Activated CD8-positive, alpha-beta memory T cell treated with anti-CD3 and anti-CD28 coated beads, Interleukin-2, amount 10 ng/mL, durations not matched to agents 7 days and 5 days (primary cell): ENCODE results near the gene ZNF426. TPM values are rescaled to one million over a fixed set of nuclear protein-coding genes. Genes with fewer than 3 reads are reported as not detected.
"Not testable (repeated sequence)": the region's sequence is repeated elsewhere in the genome, so short reads cannot be mapped to it uniquely, and the experiment has no call there.

Experiments used
- ATAC-seq: fragments of 150-1000 bp; cut with Tn5 transposase; one replicate; pipeline ENCODE4 v1.10.0; 2021; ENCODE audit warnings: moderate library complexity
- CTCF ChIA-PET: fragments of 350-600 bp; sonication (Branson Sonifier 250); formaldehyde crosslinking; loops from one replicate; lab custom pipeline; 2021; ENCODE audit warnings: antibody characterized with exemption; lab: Charles Lee
- DNase-seq: peaks from one replicate; pipeline ENCODE4 v3.0.0-alpha.2; 2020
- H3K27ac Mint-ChIP-seq: one replicate; pipeline ENCODE4 v1.8.0; 2021; ENCODE audit warnings: mild to moderate bottlenecking, mixed read lengths
- H3K27me3 Mint-ChIP-seq: one replicate; pipeline ENCODE4 v1.8.0; 2021; ENCODE audit warnings: mixed read lengths
- H3K36me3 Mint-ChIP-seq: one replicate; pipeline ENCODE4 v1.8.0; 2021; ENCODE audit warnings: mild to moderate bottlenecking, mixed read lengths
- H3K4me1 Mint-ChIP-seq: one replicate; pipeline ENCODE4 v1.8.0; 2021; ENCODE audit warnings: mixed read lengths
- H3K4me3 Mint-ChIP-seq: one replicate; pipeline ENCODE4 v1.8.0; 2021; ENCODE audit warnings: mild to moderate bottlenecking, moderate library complexity, mixed read lengths
- H3K9me3 Mint-ChIP-seq: one replicate; pipeline ENCODE4 v1.8.0; 2022; ENCODE audit warnings: low read depth, mixed read lengths
- total RNA-seq, 2 experiments: library from RNA; stranded (reverse); gene quantifications; one replicate each; pipeline ENCODE4 v1.2.3, GENCODE V29; 2021

ZNF426 gene
- total RNA-seq, 2 experiments from 2014 or later: 12.7 to 13.9 TPM

DNA sequence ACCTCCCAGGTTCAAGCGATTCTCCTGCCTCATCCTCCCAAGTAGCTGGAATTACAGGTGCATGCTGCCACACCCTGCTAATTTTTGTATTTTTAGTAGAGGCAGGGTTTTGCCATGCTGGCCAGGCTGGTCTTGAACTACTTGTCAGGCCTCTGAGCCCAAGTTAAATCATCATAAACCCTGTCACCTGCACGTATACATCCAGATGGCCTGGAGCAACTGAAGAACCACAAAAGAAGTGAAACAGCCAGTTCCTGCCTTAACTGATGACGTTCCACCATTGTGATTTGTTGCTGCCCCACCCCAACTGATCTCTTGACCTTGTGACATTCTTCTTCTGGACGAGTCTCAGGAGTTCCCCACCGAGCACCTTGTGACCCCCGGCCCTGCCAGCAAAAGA is 756 bp upstream of the ZNF426 start:
- DNase-seq, CTCF ChIA-PET, ATAC-seq, H3K27me3 Mint-ChIP-seq: not testable (repeated sequence)
- Mint-ChIP-seq H3K4me3 (peak overlapping the region; percentile 21), H3K36me3 (peaks cover 50% of the 10 kb centered on the region), H3K27ac (peak overlapping the region; percentile 65), H3K4me1 (peaks cover 21% of the 10 kb centered on the region), H3K9me3 (peaks cover 24% of the 10 kb centered on the region)

DNA sequence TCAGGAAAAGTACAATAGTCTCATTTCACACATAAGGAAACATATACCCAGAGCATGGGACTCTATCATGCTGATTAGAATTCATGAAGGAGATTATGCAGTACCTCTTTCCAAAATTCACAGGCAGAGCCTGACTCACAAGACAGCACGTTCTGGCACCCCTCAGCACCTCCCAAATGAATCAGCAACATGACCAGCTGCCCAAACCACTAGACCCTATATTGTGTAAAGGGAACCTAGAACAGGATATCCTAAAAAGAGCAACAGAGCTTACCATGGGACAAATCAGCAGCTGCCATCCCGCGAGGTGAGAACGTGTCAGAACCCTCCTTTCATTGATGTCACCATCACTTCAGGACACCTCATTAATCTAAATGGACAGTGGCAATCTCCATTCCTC is 2.5 kb downstream of the ZNF426 start:
- ATAC-seq (no peak), DNase-seq (no peak)
- Mint-ChIP-seq H3K36me3 (peaks cover 80% of the 10 kb centered on the region), H3K4me1 (peaks cover 21% of the 10 kb centered on the region), H3K27ac (no peak overlapping the region), H3K9me3 (peaks cover 41% of the 10 kb centered on the region), H3K4me3 (peak overlapping the region; percentile 11), H3K27me3 (no peaks in the 10 kb centered on the region)
- CTCF ChIA-PET: no interaction called here

DNA sequence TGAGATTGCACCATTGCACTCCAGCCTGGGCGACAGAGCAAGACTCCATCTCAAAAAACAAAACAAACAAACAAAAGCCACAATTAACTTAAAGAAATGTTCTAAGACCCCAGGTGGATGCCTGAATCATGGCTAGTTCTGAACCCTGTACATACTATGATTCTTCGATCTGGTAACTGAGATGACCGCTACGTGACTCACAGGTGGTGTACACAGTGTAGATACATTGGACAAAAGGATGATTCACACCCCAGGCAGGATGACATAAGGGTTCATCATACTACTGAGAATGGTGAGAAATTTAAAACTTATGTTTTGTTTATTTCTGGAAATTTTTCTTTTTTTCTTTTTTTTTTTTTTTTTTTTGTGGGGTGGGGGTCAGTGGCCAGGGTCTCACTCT is 6.5 kb downstream of the ZNF426 start:
- ATAC-seq (no peak), DNase-seq (no peak)
- H3K36me3 Mint-ChIP-seq: peaks cover 92% of the 10 kb centered on the region
- H3K4me3 Mint-ChIP-seq: no peak overlapping the region
- peaks cover 3% of the 10 kb centered on the region for H3K4me1 Mint-ChIP-seq
- CTCF ChIA-PET: no interaction called here
- no peaks in the 10 kb centered on the region for H3K27me3 Mint-ChIP-seq
- peaks cover 54% of the 10 kb centered on the region for H3K9me3 Mint-ChIP-seq
- no peak overlapping the region for H3K27ac Mint-ChIP-seq

DNA sequence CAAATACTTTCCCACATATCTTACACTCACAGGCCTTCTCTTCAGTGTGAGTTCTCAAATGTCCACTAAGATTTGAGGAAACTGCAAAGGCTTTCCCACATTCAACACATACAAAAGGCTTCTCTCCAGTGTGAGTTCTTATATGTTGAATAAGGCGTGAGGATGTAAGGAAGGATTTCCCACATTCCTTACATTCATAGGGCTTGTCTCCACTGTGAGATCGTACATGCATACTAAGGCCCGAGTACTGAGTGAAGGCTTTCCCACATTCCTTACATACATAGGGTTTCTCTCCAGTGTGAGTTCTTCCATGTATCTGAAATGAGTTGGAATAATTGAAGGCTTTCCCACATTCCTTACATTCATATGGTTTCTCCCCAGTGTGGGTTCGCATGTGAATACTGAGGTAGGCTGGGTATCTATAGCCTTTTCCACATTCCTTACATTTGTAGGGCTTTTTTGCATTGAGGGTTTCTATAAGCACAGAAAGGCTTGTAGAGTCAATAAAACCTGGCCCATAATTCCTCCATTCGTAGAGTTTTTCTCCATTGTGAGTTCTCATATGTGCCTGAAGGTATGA is 9.6 kb downstream of the ZNF426 start:
- ATAC-seq (no peak), DNase-seq (no peak)
- Mint-ChIP-seq H3K36me3 (peaks cover 85% of the 10 kb centered on the region), H3K9me3 (peaks cover 61% of the 10 kb centered on the region), H3K4me3 (no peak overlapping the region), H3K27ac (no peak overlapping the region), H3K27me3 (no peaks in the 10 kb centered on the region), H3K4me1 (no peaks in the 10 kb centered on the region)
- CTCF ChIA-PET: no interaction called here

- Mint-ChIP-seq H3K27ac (no peak overlapping the region), H3K9me3 (peaks cover 50% of the 10 kb centered on the region), H3K36me3 (peaks cover 50% of the 10 kb centered on the region), H3K4me3 (no peak overlapping the region), H3K27me3 (no peaks in the 10 kb centered on the region), H3K4me1 (no peaks in the 10 kb centered on the region)
- DNase-seq (no peak), ATAC-seq (no peak)
- CTCF ChIA-PET: no interaction called here
Measured at GRCh38 chr19:9523885-9524474, 14.5 kb downstream of the ZNF426 start.

- Mint-ChIP-seq H3K4me1 (no peaks in the 10 kb centered on the region), H3K9me3 (peaks cover 24% of the 10 kb centered on the region), H3K36me3 (peaks cover 6% of the 10 kb centered on the region), H3K27me3 (no peaks in the 10 kb centered on the region), H3K27ac (no peak overlapping the region), H3K4me3 (no peak overlapping the region)
- CTCF ChIA-PET: no interaction called here
- ATAC-seq (no peak), DNase-seq (no peak)
Measured at GRCh38 chr19:9507285-9507684, 31.2 kb downstream of the ZNF426 start.

- CTCF ChIA-PET: no interaction called here
- peaks cover 9% of the 10 kb centered on the region for H3K4me1 Mint-ChIP-seq
- no peak for DNase-seq
- no peak overlapping the region for H3K4me3 Mint-ChIP-seq
- H3K27ac Mint-ChIP-seq: no peak overlapping the region
- peaks cover 19% of the 10 kb centered on the region for H3K9me3 Mint-ChIP-seq
- H3K27me3 Mint-ChIP-seq: no peaks in the 10 kb centered on the region
- H3K36me3 Mint-ChIP-seq: peaks cover 10% of the 10 kb centered on the region
- no peak for ATAC-seq
Measured at GRCh38 chr19:9500796-9501195, 37.6 kb downstream of the ZNF426 start.

- peaks cover 9% of the 10 kb centered on the region for H3K4me1 Mint-ChIP-seq
- ATAC-seq (no peak), DNase-seq (peak; percentile 41)
- peak within 1 kb of the TSS; percentile 61 for H3K4me3 Mint-ChIP-seq
- peaks cover 10% of the 10 kb centered on the region for H3K36me3 Mint-ChIP-seq
- no peaks in the 10 kb centered on the region for H3K27me3 Mint-ChIP-seq
- peaks cover 15% of the 10 kb centered on the region for H3K9me3 Mint-ChIP-seq
- peak within 1 kb of the TSS; percentile 43 for H3K27ac Mint-ChIP-seq
- CTCF ChIA-PET: no interaction called here
Measured at GRCh38 chr19:9498183-9498902, 40.1 kb downstream of the ZNF426 start, which contains the start of gene ZNF560. Gene ZNF560 (minus strand): TSS chr19:9498616. CDS start chr19:9475313, 23,303 bp downstream.

DNA sequence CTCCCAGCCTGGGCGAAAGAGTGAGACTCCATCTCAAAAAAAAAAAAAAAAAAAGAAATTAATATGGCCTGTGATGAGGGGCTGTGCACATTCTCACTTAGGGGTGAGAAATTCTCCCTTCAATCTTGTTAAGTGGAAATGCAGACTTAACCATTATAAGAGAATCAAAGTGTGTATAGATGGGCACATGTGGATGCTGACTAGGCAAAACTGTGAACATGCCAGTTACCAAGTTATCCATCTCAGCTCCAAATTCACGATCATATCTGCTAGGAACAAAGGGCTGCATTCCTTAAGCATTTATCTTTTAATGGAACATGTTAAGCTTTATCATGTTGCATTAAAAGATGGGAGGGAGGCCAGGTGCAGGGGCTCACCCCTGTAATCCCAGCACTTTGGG is 44.3 kb downstream of the ZNF426 start:
- H3K4me3 Mint-ChIP-seq: no peak overlapping the region

GRCh38 chr19:9487016-9487415 is 51.4 kb downstream of the ZNF426 start:
- no peaks in the 10 kb centered on the region for H3K4me1 Mint-ChIP-seq
- no peak overlapping the region for H3K27ac Mint-ChIP-seq
- H3K27me3 Mint-ChIP-seq: no peaks in the 10 kb centered on the region
- ATAC-seq (no peak), DNase-seq (no peak)
- no peak overlapping the region for H3K4me3 Mint-ChIP-seq
- CTCF ChIA-PET: no interaction called here
- peaks cover 3% of the 10 kb centered on the region for H3K36me3 Mint-ChIP-seq
- peaks cover 26% of the 10 kb centered on the region for H3K9me3 Mint-ChIP-seq

More for the DNA sequence above, 44.3 kb downstream of the ZNF426 start:
- no peak for ATAC-seq
- Mint-ChIP-seq H3K9me3 (peaks cover 15% of the 10 kb centered on the region), H3K4me1 (peaks cover 9% of the 10 kb centered on the region), H3K27ac (no peak overlapping the region), H3K36me3 (peaks cover 5% of the 10 kb centered on the region), H3K27me3 (no peaks in the 10 kb centered on the region)
- no peak for DNase-seq
- CTCF ChIA-PET: no interaction called here

DNA sequence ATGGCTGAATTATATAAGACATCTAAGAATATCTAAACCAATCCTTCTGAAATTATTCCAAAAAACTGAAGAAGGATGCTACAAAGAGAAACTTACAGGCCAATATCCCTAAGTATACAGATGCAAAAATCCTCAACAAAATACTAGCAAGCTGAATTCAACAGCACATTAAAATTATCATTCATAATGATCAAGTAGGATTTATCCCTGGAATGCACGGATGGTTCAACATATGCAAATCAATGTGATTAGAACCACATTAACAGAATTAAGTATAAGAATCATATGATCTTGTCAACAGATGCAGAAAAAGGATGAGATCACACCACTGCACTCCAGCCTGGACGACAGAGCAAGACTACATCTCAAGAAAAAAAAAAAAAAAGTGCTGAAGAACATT is 53.3 kb downstream of the ZNF426 start:
- CTCF ChIA-PET: no interaction called here
- Mint-ChIP-seq H3K27me3 (no peaks in the 10 kb centered on the region), H3K27ac (no peak overlapping the region), H3K9me3 (peaks cover 27% of the 10 kb centered on the region), H3K4me3 (no peak overlapping the region), H3K36me3 (peaks cover 5% of the 10 kb centered on the region), H3K4me1 (no peaks in the 10 kb centered on the region)
- no peak for ATAC-seq
- no peak for DNase-seq

DNA sequence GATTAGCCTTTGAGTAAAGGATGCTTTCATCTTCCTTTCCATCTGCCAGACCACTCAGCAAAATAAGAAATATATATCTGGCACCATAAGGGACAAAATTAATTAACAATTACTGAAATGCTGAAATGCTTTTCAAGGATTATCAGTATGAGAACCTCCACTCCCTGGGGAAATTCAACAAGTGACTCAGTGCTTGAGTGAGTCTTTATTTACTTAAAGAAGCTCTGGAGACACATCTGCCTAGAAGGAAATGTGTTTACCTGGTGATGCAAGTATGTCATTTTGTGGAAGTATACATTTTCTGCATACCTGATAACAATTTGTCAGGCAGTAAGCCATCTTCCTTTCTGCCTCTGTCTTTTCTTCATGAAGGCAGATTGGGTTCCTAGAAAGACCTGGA is 63.5 kb downstream of the ZNF426 start:
- no peaks in the 10 kb centered on the region for H3K4me1 Mint-ChIP-seq
- ATAC-seq (no peak), DNase-seq (no peak)
- H3K27me3 Mint-ChIP-seq: no peaks in the 10 kb centered on the region
- H3K36me3 Mint-ChIP-seq: peaks cover 4% of the 10 kb centered on the region
- no peak overlapping the region for H3K4me3 Mint-ChIP-seq
- CTCF ChIA-PET: no interaction called here
- H3K27ac Mint-ChIP-seq: no peak overlapping the region
- H3K9me3 Mint-ChIP-seq: peaks cover 26% of the 10 kb centered on the region
